GM12878 (cell line): Measurements from ENCODE around the gene TRMO. TPM values are rescaled to one million over a fixed set of nuclear protein-coding genes. Genes with fewer than 3 reads are reported as not detected.

Source experiments
- ATAC-seq: fragments of 200-7000 bp; cut with Tn5 transposase; 3 replicates; pipeline ENCODE4 v1.9.1; 2020; ENCODE audit warnings: mild to moderate bottlenecking, moderate library complexity
- BruUV-seq: library from RNA; stranded (reverse); fragments of 400-500 nt; replicated peaks from 2 replicates; lab custom pipeline; 2021; lab: Mats Ljungman, UMichigan
- CTCF ChIA-PET: fragments of 300-600 bp; sonication (Branson Sonifier 250); formaldehyde crosslinking; extraction: SDS; loops from one replicate; lab custom pipeline; 2021; ENCODE audit warnings: inconsistent platforms; lab: Yijun Ruan, JAX
- POLR2A ChIA-PET: fragments of 350-600 bp; formaldehyde crosslinking; extraction: SDS; loops from one replicate; lab custom pipeline; 2021; ENCODE audit warnings: inconsistent platforms; lab: Charles Lee
- RAD21 ChIA-PET: fragments of 300-600 bp; sonication (Branson Sonifier 250); formaldehyde crosslinking; loops from one replicate; lab custom pipeline; 2023; ENCODE audit warnings: antibody characterized with exemption; ENCODE audit not compliant: unreplicated experiment; lab: Charles Lee
- SMC1A ChIA-PET: fragments of 300-600 bp; sonication (Branson Sonifier 250); formaldehyde crosslinking; loops from one replicate; lab custom pipeline; 2023; ENCODE audit not compliant: unreplicated experiment, uncharacterized antibody; lab: Charles Lee
- DNase-seq: peaks from one replicate; pipeline ENCODE4 v3.0.0-alpha.2; 2011; ENCODE audit warnings: low read depth, low spot score
- FAIRE-seq: peaks from 3 replicates; lab custom pipeline; 2011; peaks lifted over from hg19 to GRCh38; lab: Jason Lieb, UNC
- H2AFZ ChIP-seq: 2 replicates; pipeline ENCODE4 v1.6.0; 2011; ENCODE audit warnings: low read depth, low read length, control low read depth; ENCODE audit not compliant: control insufficient read depth
- H3K27ac ChIP-seq: 2 replicates; pipeline ENCODE4 v1.5.1; 2011; ENCODE audit warnings: control low read depth; ENCODE audit not compliant: control insufficient read depth, insufficient read depth
- H3K27me3 ChIP-seq, 2 experiments: replicated peaks in 1 of 2; 2 replicates each; pipeline versions ENCODE4 v1.6.0 to v1.6.1; 2011; ENCODE audit warnings: low read length in 1 of 2; ENCODE audit not compliant: control insufficient read depth in 2 of 2, insufficient read depth in 2 of 2
- H3K36me3 ChIP-seq, 2 experiments: 2 replicates each; pipeline ENCODE4 v1.5.1; 2011; ENCODE audit warnings: low read length in 1 of 2; ENCODE audit not compliant: control insufficient read depth in 2 of 2, insufficient read depth in 2 of 2
- H3K4me1 ChIP-seq: 2 replicates; pipeline ENCODE4 v1.6.1; 2011; ENCODE audit warnings: mild to moderate bottlenecking, low read length, moderate library complexity, mixed read lengths; ENCODE audit not compliant: control insufficient read depth, insufficient read depth
- H3K4me2 ChIP-seq: 2 replicates; pipeline ENCODE4 v1.6.0; 2011; ENCODE audit warnings: control low read depth; ENCODE audit not compliant: control insufficient read depth, insufficient read depth
- H3K4me3 ChIP-seq: fragments of 200-600 bp; sonication (generic); 2 replicates; pipeline ENCODE4 v1.5.1; 2016
- H3K79me2 ChIP-seq: 2 replicates; pipeline ENCODE4 v1.6.0; 2011; ENCODE audit warnings: low read length; ENCODE audit not compliant: control insufficient read depth, insufficient read depth
- H3K9ac ChIP-seq: 2 replicates; pipeline ENCODE4 v1.8.0; 2011; ENCODE audit warnings: low read length, control low read depth, mixed read lengths; ENCODE audit not compliant: control insufficient read depth, insufficient read depth
- H3K9me3 ChIP-seq: replicated peaks from 3 replicates; pipeline ENCODE4 v1.5.1; 2011; ENCODE audit warnings: mild to moderate bottlenecking, low read length; ENCODE audit not compliant: control insufficient read depth, insufficient read depth
- H4K20me1 ChIP-seq: 2 replicates; pipeline ENCODE4 v1.6.0; 2011; ENCODE audit not compliant: control insufficient read depth, insufficient read depth
- BRCA1 ChIP-seq: IDR thresholded peaks from 2 replicates; pipeline ENCODE4 v1.6.1; 2011; ENCODE audit warnings: low read depth, low read length, improper control_type of control experiment
- EGR1 ChIP-seq, 2 experiments: IDR thresholded peaks; 1 replicate in 1 of 2; 2 replicates in 1 of 2; pipeline ENCODE4 v1.6.1; 2011 to 2012; ENCODE audit warnings: low read depth in 2 of 2, low read length in 2 of 2, borderline replicate concordance in 1 of 2, mild to moderate bottlenecking in 1 of 2, moderate library complexity in 1 of 2
- HDAC6 ChIP-seq: fragments of 200-600 bp; sonication (generic); IDR thresholded peaks from one replicate; pipeline ENCODE4 v1.8.0; 2017; ENCODE audit warnings: antibody characterized with exemption; ENCODE audit not compliant: unreplicated experiment
- HSF1 ChIP-seq: fragments of 150-350 bp; IDR thresholded peaks from 2 replicates; pipeline ENCODE4 v1.6.1; 2014; ENCODE audit warnings: mild to moderate bottlenecking, low read depth, low read length
- IKZF2 ChIP-seq, 2 experiments: fragments of 450-650 bp; IDR thresholded peaks; 2 replicates each; pipeline ENCODE4 v1.6.1; 2017; ENCODE audit warnings: mild to moderate bottlenecking in 2 of 2, moderate library complexity in 2 of 2
- MAX ChIP-seq: IDR thresholded peaks from 2 replicates; pipeline ENCODE4 v1.6.1; 2012; ENCODE audit warnings: low read depth, low read length, improper control_type of control experiment
- NR2F1 ChIP-seq: fragments of 450-650 bp; conservative IDR thresholded peaks from 2 replicates; pipeline ENCODE4 v1.6.1; 2017; ENCODE audit warnings: mild to moderate bottlenecking
- POLR2AphosphoS5 ChIP-seq: IDR thresholded peaks from 2 replicates; pipeline ENCODE4 v1.6.1; 2011; ENCODE audit warnings: mild to moderate bottlenecking, low read length, inconsistent platforms
- RAD51 ChIP-seq: fragments of 450-650 bp; IDR thresholded peaks from 2 replicates; pipeline ENCODE4 v1.6.1; 2016; ENCODE audit warnings: moderate library complexity, mild to moderate bottlenecking, inconsistent platforms
- SIX5 ChIP-seq: IDR thresholded peaks from 2 replicates; pipeline ENCODE4 v1.6.1; 2011; ENCODE audit warnings: mild to moderate bottlenecking, low read depth, low read length, moderate library complexity; ENCODE audit not compliant: severe bottlenecking
- SP1 ChIP-seq: IDR thresholded peaks from one replicate; pipeline ENCODE4 v1.6.1; 2011; ENCODE audit warnings: low read depth, low read length
- SRF ChIP-seq, 2 experiments: IDR thresholded peaks; 2 replicates each; pipeline ENCODE4 v1.6.1; 2011; ENCODE audit warnings: low read depth in 2 of 2, low read length in 2 of 2, mild to moderate bottlenecking in 1 of 2, moderate library complexity in 1 of 2
- TBL1XR1 ChIP-seq: IDR thresholded peaks from 2 replicates; pipeline ENCODE4 v1.6.1; 2012; ENCODE audit warnings: low read depth, low read length, improper control_type of control experiment
- YY1 ChIP-seq: IDR thresholded peaks from 2 replicates; pipeline ENCODE4 v1.6.1; 2011; ENCODE audit warnings: low read depth, mild to moderate bottlenecking, low read length
- ZBTB4 ChIP-seq: fragments of 450-650 bp; formaldehyde crosslinking; IDR thresholded peaks from 2 replicates; pipeline ENCODE4 v1.4.0; 2022; ENCODE audit warnings: mild to moderate bottlenecking, moderate library complexity
- WGBS: methylation state at CpG from one replicate; pipeline ENCODE4 v1.1.6; 2016; ENCODE audit warnings: low lambda C conversion rate; ENCODE audit not compliant: insufficient replicate concordance, insufficient coverage; ENCODE audit errors: missing lambda C conversion rate; 5-methylcytosine and 5-hydroxymethylcytosine counted together
- in situ Hi-C: fragments of 300-500 bp; cut with MboI; formaldehyde crosslinking; loops from 9 replicates; pipeline ENCODE4 v1.14.3; 2018; ENCODE audit warnings: mixed read lengths
- intact Hi-C: fragments of 100-400 bp; cut with micrococcal nuclease; formaldehyde crosslinking; loops from one replicate; pipeline ENCODE4 v1.14.2; 2022; ENCODE audit not compliant: unreplicated experiment
- polyA plus RNA-seq, 11 experiments: library from polyadenylated mRNA; depleted of rRNA in 4 of 11; unstranded in 6 of 11; stranded (reverse) in 5 of 11; fragments of >200 nt; fragmentation: Nextera tagmentation in 4 of 11; fragmentation: Illumina TruSeq in 1 of 11; extraction: Ambion mirVana in 4 of 11; extraction: Trizol in 1 of 11; gene quantifications; 1 replicate in 1 of 11; 2 replicates in 10 of 11; pipeline versions ENCODE4 v1.2.1 to v1.2.3, GENCODE V29; 2011 to 2016; ENCODE audit warnings: inconsistent platforms in 2 of 11, missing spikeins in 2 of 11, low read depth in 1 of 11
- total RNA-seq, 4 experiments: library from RNA; depleted of rRNA in 3 of 4; stranded (reverse); fragments of >200 nt in 3 of 4; fragmentation: Illumina TruSeq in 1 of 4; extraction: Trizol in 1 of 4; gene quantifications; 2 replicates each; pipeline versions ENCODE4 v1.2.1 to v1.2.3, GENCODE V29; 2013 to 2021

Gene TRMO
- total and polyA plus RNA-seq, 10 of the 15 experiments (the other 5 are each of a cell fraction or from before 2014, with no cell fraction given) = 5.8 to 23.6 (median 15.3) TPM

- FAIRE-seq (peak; percentile 56), DNase-seq (peak; percentile 50), ATAC-seq (peak; percentile 58)
- intact Hi-C loops (loop anchor here (1.0 to 2.0 kb wide), 5 partner anchors 31 to 340 kb away; partner anchors contain the start of gene ANP32B), in situ Hi-C loops (no loop called here)
- Histone ChIP-seq H3K36me3 (no peaks in the 10 kb centered on the region), H3K9ac (no peak overlapping the region), H4K20me1 (no peaks in the 10 kb centered on the region), H3K79me2 (peaks cover 5% of the 10 kb centered on the region), H3K27me3 (no peaks in the 10 kb centered on the region), H2AFZ (peak overlapping the region; percentile 80), H3K4me2 (peak overlapping the region; percentile 97), H3K27ac (no peak overlapping the region), H3K4me3 (peak overlapping the region; percentile 62), H3K9me3 (no peaks in the 10 kb centered on the region), H3K4me1 (peaks cover 9% of the 10 kb centered on the region)
- ChIA-PET SMC1A (interaction anchor here (0.6 to 4.2 kb wide), 24 partner anchors 11 to 340 kb away, joined by 3 to 17 read pairs (median 4); partner anchors contain the start of genes NANS and TBC1D2), CTCF (interaction anchor here (0.8 to 6.1 kb wide), 47 partner anchors 9 to 353 kb away, joined by 3 to 58 read pairs (median 6); partner anchors contain the start of genes ANP32B, NANS, TBC1D2 and TRIM14), RAD21 (interaction anchor here (0.6 to 3.7 kb wide), 10 partner anchors 39 to 340 kb away, joined by 3 to 19 read pairs (median 9); partner anchors contain the start of genes NANS, TBC1D2 and TRIM14), POLR2A (interaction anchor here (0.6 to 1.3 kb wide), 6 partner anchors 63 to 486 kb away, joined by 3 to 5 read pairs (median 3); partner anchors contain the start of gene TBC1D2)
- WGBS = 2% methylated on average over 8 of the region's 8 CpGs
- no TSS peak for BruUV-seq
- TF ChIP-seq SRF (IDR thresholded peaks at IDR 0.05; ENCODE audit: low read depth in 2 of 2, low read length in 2 of 2) (no peak), EGR1 (IDR thresholded peaks at IDR 0.05; ENCODE audit: borderline replicate concordance in 1 of 2, low read depth in 2 of 2, low read length in 2 of 2) (no peak), YY1 (0 out of 2 replicates have a peak, but pooled peaks have one; percentile 38), SP1 (no peak), TBL1XR1 (no peak), SIX5 (no peak), POLR2AphosphoS5 (no peak), ZBTB4 (CRISPR knock-in tag) (no peak), HSF1 (0 out of 2 replicates have a peak, but pooled peaks have one; percentile 20), NR2F1 (no peak), IKZF2 (IDR thresholded peaks at IDR 0.05) (0 out of 4 replicates have a peak, but pooled peaks of 1 of the 2 experiments have one; percentile 21), RAD51 (0 out of 2 replicates have a peak, but pooled peaks have one; percentile 12), BRCA1 (no peak), HDAC6 (no peak), MAX (no peak)
These were observed 1.3 kb upstream of the TRMO start for GRCh38 chr9:97923529-97924108.
